ENCODE measurements around the gene DOCK7.

DNA sequence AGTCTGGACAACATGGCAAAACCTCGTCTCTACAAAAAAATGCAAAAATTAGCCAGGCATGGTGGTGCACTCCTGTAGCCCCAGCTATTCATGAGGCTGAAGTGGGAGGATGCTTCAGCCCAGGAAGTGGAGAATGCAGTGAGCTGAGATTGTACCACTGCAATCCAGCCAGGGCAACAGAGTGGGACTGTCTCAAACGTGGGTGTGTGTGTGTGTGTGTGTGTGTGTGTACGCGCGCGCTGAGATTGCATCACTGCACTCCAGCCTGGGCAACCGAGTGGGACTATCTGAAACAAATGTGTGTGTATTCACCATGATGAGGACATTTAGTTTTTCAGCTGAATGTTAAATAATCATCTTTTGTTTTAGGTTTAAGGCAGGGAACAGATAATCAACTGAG lies 230.2 kb downstream of the DOCK7 start:
- TF ChIP-seq, protein P1, sequence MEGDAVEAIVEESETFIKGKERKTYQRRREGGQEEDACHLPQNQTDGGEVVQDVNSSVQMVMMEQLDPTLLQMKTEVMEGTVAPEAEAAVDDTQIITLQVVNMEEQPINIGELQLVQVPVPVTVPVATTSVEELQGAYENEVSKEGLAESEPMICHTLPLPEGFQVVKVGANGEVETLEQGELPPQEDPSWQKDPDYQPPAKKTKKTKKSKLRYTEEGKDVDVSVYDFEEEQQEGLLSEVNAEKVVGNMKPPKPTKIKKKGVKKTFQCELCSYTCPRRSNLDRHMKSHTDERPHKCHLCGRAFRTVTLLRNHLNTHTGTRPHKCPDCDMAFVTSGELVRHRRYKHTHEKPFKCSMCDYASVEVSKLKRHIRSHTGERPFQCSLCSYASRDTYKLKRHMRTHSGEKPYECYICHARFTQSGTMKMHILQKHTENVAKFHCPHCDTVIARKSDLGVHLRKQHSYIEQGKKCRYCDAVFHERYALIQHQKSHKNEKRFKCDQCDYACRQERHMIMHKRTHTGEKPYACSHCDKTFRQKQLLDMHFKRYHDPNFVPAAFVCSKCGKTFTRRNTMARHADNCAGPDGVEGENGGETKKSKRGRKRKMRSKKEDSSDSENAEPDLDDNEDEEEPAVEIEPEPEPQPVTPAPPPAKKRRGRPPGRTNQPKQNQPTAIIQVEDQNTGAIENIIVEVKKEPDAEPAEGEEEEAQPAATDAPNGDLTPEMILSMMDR (IDR thresholded peaks at IDR 0.05) = no peak
- TF ChIP-seq, protein P2, sequence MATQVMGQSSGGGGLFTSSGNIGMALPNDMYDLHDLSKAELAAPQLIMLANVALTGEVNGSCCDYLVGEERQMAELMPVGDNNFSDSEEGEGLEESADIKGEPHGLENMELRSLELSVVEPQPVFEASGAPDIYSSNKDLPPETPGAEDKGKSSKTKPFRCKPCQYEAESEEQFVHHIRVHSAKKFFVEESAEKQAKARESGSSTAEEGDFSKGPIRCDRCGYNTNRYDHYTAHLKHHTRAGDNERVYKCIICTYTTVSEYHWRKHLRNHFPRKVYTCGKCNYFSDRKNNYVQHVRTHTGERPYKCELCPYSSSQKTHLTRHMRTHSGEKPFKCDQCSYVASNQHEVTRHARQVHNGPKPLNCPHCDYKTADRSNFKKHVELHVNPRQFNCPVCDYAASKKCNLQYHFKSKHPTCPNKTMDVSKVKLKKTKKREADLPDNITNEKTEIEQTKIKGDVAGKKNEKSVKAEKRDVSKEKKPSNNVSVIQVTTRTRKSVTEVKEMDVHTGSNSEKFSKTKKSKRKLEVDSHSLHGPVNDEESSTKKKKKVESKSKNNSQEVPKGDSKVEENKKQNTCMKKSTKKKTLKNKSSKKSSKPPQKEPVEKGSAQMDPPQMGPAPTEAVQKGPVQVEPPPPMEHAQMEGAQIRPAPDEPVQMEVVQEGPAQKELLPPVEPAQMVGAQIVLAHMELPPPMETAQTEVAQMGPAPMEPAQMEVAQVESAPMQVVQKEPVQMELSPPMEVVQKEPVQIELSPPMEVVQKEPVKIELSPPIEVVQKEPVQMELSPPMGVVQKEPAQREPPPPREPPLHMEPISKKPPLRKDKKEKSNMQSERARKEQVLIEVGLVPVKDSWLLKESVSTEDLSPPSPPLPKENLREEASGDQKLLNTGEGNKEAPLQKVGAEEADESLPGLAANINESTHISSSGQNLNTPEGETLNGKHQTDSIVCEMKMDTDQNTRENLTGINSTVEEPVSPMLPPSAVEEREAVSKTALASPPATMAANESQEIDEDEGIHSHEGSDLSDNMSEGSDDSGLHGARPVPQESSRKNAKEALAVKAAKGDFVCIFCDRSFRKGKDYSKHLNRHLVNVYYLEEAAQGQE (IDR thresholded peaks at IDR 0.05; ENCODE audit: insufficient read depth in 1 of 2, low read depth in 2 of 2, low read length in 1 of 2) = no peak
- TF ChIP-seq POLR2AphosphoS5 (IDR thresholded peaks at IDR 0.05; ENCODE audit: low read depth, low read length) = no peak
